ENCODE results near the gene RIPK1. TPM values are rescaled to one million over a fixed set of nuclear protein-coding genes. Genes with fewer than 3 reads are reported as not detected.

The RIPK1 gene
- total and polyA plus RNA-seq, 2 of the 8 experiments (the other 6 are each of a cell fraction or from before 2014, with no cell fraction given) = 5.9 to 22.9 TPM

DNA sequence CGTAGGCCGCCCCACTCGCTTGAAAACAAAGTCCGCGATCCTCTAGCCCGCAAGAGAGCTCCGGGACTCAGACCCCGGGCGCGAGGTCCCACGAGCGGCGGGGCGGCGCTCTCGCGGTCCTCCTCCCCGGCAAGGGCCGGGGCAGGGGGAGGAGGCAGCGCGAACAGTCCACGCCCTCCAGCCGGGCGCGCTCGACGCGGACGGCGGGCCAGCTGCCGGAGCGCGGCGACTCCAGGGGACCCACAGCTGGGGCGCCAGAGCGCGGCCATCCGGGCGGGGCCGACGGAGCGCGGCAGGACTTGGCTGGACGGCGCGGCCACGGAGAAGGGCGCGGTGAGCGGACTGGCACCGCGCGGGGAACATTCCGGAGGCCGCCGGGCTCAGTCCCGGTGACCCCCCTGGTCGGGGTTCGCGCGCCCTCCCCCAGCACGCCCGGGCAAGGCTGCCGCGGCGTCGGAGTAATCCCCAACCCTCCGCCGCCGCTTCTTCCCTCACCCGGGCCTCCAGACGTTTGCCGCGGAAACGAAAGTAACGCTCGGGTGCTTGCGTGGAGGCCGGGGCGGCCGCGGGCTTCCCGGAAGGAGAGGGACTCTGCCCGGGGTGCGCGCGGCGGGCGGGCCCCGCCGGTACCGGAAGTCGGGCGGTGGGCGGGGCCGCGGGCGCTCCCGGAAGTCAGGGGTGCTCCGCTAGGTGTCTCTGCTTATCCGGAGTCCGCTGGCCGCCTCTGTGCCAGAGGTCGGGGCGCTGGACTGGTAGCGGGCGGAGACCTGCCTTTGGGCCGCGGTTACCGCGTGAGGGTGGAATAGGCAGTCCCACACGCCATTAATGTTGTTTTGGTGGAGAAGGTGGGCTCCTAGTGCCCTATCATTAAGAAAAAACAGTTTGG lies at the start of gene RIPK1 (continued):
- TF ChIP-seq JUND (IDR thresholded peaks at IDR 0.05; ENCODE audit: low read length) = no peak
- TF ChIP-seq RAD21 (IDR thresholded peaks at IDR 0.05 in 1 of 2, conservative IDR thresholded peaks at IDR 0.05 in 1 of 2; ENCODE audit: low read depth in 2 of 2, low read length in 2 of 2) = peak; percentile 26; a peak in 3 of 4 replicates
- no peak for TF ChIP-seq SAP30 (IDR thresholded peaks at IDR 0.05; ENCODE audit: insufficient read depth, insufficient replicate concordance, low read length)
- TF ChIP-seq SP4 (IDR thresholded peaks at IDR 0.05; ENCODE audit: low read length) = no peak; the same call in 1 of the 2 replicates
- TF ChIP-seq CEBPB (IDR thresholded peaks at IDR 0.05; ENCODE audit: low read depth, low read length) = no peak
- TF ChIP-seq, protein P1, sequence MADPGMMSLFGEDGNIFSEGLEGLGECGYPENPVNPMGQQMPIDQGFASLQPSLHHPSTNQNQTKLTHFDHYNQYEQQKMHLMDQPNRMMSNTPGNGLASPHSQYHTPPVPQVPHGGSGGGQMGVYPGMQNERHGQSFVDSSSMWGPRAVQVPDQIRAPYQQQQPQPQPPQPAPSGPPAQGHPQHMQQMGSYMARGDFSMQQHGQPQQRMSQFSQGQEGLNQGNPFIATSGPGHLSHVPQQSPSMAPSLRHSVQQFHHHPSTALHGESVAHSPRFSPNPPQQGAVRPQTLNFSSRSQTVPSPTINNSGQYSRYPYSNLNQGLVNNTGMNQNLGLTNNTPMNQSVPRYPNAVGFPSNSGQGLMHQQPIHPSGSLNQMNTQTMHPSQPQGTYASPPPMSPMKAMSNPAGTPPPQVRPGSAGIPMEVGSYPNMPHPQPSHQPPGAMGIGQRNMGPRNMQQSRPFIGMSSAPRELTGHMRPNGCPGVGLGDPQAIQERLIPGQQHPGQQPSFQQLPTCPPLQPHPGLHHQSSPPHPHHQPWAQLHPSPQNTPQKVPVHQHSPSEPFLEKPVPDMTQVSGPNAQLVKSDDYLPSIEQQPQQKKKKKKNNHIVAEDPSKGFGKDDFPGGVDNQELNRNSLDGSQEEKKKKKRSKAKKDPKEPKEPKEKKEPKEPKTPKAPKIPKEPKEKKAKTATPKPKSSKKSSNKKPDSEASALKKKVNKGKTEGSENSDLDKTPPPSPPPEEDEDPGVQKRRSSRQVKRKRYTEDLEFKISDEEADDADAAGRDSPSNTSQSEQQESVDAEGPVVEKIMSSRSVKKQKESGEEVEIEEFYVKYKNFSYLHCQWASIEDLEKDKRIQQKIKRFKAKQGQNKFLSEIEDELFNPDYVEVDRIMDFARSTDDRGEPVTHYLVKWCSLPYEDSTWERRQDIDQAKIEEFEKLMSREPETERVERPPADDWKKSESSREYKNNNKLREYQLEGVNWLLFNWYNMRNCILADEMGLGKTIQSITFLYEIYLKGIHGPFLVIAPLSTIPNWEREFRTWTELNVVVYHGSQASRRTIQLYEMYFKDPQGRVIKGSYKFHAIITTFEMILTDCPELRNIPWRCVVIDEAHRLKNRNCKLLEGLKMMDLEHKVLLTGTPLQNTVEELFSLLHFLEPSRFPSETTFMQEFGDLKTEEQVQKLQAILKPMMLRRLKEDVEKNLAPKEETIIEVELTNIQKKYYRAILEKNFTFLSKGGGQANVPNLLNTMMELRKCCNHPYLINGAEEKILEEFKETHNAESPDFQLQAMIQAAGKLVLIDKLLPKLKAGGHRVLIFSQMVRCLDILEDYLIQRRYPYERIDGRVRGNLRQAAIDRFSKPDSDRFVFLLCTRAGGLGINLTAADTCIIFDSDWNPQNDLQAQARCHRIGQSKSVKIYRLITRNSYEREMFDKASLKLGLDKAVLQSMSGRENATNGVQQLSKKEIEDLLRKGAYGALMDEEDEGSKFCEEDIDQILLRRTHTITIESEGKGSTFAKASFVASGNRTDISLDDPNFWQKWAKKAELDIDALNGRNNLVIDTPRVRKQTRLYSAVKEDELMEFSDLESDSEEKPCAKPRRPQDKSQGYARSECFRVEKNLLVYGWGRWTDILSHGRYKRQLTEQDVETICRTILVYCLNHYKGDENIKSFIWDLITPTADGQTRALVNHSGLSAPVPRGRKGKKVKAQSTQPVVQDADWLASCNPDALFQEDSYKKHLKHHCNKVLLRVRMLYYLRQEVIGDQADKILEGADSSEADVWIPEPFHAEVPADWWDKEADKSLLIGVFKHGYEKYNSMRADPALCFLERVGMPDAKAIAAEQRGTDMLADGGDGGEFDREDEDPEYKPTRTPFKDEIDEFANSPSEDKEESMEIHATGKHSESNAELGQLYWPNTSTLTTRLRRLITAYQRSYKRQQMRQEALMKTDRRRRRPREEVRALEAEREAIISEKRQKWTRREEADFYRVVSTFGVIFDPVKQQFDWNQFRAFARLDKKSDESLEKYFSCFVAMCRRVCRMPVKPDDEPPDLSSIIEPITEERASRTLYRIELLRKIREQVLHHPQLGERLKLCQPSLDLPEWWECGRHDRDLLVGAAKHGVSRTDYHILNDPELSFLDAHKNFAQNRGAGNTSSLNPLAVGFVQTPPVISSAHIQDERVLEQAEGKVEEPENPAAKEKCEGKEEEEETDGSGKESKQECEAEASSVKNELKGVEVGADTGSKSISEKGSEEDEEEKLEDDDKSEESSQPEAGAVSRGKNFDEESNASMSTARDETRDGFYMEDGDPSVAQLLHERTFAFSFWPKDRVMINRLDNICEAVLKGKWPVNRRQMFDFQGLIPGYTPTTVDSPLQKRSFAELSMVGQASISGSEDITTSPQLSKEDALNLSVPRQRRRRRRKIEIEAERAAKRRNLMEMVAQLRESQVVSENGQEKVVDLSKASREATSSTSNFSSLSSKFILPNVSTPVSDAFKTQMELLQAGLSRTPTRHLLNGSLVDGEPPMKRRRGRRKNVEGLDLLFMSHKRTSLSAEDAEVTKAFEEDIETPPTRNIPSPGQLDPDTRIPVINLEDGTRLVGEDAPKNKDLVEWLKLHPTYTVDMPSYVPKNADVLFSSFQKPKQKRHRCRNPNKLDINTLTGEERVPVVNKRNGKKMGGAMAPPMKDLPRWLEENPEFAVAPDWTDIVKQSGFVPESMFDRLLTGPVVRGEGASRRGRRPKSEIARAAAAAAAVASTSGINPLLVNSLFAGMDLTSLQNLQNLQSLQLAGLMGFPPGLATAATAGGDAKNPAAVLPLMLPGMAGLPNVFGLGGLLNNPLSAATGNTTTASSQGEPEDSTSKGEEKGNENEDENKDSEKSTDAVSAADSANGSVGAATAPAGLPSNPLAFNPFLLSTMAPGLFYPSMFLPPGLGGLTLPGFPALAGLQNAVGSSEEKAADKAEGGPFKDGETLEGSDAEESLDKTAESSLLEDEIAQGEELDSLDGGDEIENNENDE (IDR thresholded peaks at IDR 0.05; ENCODE audit: insufficient replicate concordance, low read length) = no peak
- TF ChIP-seq EP300 (IDR thresholded peaks at IDR 0.05; ENCODE audit: borderline replicate concordance in 1 of 2, low read depth in 2 of 2, low read length in 2 of 2) = no peak
- TF ChIP-seq KDM1A (IDR thresholded peaks at IDR 0.05; ENCODE audit: borderline replicate concordance, low read length) = 0 out of 2 replicates have a peak, but pooled peaks have one; percentile 18
